Mononuclear cell (primary cell): Measurements from ENCODE around the gene SH2D3C. TPM values are rescaled to one million over a fixed set of nuclear protein-coding genes. Genes with fewer than 3 reads are reported as not detected.
"Not testable (repeated sequence)": the region's sequence is repeated elsewhere in the genome, so short reads cannot be mapped to it uniquely, and the experiment has no call there.

Experiments used
- H3K27me3 ChIP-seq: 2 replicates; pipeline ENCODE4 v1.6.0; 2011; ENCODE audit warnings: low read length, control low read depth; ENCODE audit not compliant: insufficient read depth
- H3K4me1 ChIP-seq: 2 replicates; pipeline ENCODE4 v1.5.1; 2011; ENCODE audit warnings: mild to moderate bottlenecking, low read length, control low read depth; ENCODE audit not compliant: insufficient read depth
- H3K4me3 ChIP-seq: 2 replicates; pipeline ENCODE4 v1.5.1; 2011; ENCODE audit warnings: mild to moderate bottlenecking, low read length, moderate library complexity
- H3K9me3 ChIP-seq: 2 replicates; pipeline ENCODE4 v1.5.1; 2011; ENCODE audit warnings: low read depth, mild to moderate bottlenecking, control low read depth, low read length
- total RNA-seq: library from RNA; depleted of rRNA; stranded (reverse); fragments of >200 nt; gene quantifications from one replicate; pipeline ENCODE4 v1.2.3, GENCODE V29; 2012

The SH2D3C gene
- total RNA-seq, 1 donor, result 12.6 TPM

- Histone ChIP-seq H3K27me3 (no peaks in the 10 kb centered on the region), H3K4me3 (no peak overlapping the region)
These were observed 10.5 kb downstream of the SH2D3C start for GRCh38 chr9:127767909-127768331.

GRCh38 chr9:127767410-127767809 is 11.1 kb downstream of the SH2D3C start:
- H3K27me3 ChIP-seq, result no peaks in the 10 kb centered on the region
- H3K4me1 ChIP-seq, result peaks cover 83% of the 10 kb centered on the region
- no peaks in the 10 kb centered on the region for H3K9me3 ChIP-seq
- H3K4me3 ChIP-seq, result no peak overlapping the region

More at GRCh38 chr9:127767909-127768331, 10.5 kb downstream of the SH2D3C start:
- peaks cover 82% of the 10 kb centered on the region for H3K4me1 ChIP-seq
- H3K9me3 ChIP-seq, result no peaks in the 10 kb centered on the region

- H3K27me3 ChIP-seq, result no peaks in the 10 kb centered on the region
- H3K9me3 ChIP-seq, result no peaks in the 10 kb centered on the region
- H3K4me1 ChIP-seq, result peaks cover 69% of the 10 kb centered on the region
- no peak overlapping the region for H3K4me3 ChIP-seq
These were observed 13.0 kb downstream of the SH2D3C start for GRCh38 chr9:127765418-127765817.

DNA sequence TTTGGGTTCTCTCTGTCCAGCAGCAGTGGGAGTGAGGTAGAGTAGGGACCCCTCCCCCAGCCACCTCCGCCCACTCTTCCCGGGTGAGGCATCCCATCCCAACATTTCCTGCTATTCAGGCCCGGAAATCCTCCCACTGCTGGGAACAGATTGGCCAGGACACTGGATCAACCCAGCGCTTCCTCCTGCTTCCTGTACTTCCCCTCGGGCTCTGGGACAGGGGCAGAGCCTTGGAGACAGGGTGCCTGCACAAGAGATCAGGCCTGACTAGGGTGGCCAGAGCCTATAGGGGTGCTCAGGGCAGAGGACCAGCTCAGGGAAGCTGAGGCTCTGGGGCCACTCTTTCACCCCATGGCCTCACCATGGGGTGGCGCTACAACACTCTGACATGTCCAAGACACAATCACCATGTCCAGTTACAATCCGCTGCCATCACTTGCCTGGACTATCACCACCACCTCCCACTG is 14.5 kb downstream of the SH2D3C start:
- H3K9me3 ChIP-seq, result no peaks in the 10 kb centered on the region
- H3K4me3 ChIP-seq, result no peak overlapping the region
- no peaks in the 10 kb centered on the region for H3K27me3 ChIP-seq
- peaks cover 54% of the 10 kb centered on the region for H3K4me1 ChIP-seq

DNA sequence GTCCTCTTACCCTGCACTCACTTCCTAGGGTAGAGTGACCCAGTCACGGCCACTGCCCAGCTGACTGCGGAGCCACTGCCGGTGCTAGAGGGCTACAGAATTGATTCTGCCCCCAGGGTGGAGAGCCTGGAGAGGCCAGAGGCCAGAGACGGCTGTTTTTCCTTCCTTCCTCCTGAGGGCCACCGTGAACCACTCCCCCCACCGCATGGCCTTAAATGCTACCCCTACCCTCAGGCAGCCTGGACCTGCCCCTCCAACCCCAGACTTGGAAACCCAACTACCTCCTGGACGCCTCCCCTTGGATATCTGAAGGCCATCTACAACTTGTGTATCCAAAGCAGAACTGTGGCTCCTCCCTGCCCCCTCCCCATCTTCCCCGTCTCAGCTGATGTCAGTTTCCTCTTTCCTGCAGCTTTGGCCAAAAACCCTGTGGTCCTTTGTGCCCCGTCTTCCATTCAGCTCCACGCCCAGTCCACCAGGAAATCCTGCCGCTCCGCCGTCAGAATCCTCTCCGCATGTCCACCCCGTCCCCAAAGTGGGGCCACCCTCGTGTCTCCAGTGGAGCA is 16.3 kb downstream of the SH2D3C start:
- H3K4me1 ChIP-seq, result peaks cover 38% of the 10 kb centered on the region
- no peak overlapping the region for H3K4me3 ChIP-seq
- H3K9me3 ChIP-seq, result no peaks in the 10 kb centered on the region
- no peaks in the 10 kb centered on the region for H3K27me3 ChIP-seq

DNA sequence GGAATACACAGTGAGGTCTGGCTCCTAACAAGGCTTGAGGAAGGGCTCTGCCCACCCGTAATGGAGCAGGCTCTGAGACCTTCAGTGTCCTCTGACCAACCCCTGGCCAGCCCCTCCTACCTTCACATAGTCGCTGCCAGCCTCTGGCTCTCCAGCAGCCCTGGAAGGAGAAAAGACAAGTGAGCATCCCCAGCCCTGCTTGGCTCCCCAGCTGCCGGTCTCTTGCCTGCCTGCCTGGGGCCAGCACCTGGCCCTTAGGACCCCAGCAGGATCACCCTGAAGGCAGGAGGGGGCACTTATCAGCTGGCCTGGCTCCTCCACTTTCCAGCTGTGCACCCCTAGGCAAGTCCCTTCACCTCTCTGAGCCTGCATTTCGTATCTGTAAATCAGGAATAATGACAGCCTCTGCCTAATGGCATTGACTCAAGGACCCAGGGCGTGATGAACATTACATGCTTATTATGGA is 16.9 kb downstream of the SH2D3C start:
- H3K27me3 ChIP-seq, result no peaks in the 10 kb centered on the region
- H3K4me3 ChIP-seq, result no peak overlapping the region
- peaks cover 31% of the 10 kb centered on the region for H3K4me1 ChIP-seq
- H3K9me3 ChIP-seq, result no peaks in the 10 kb centered on the region

DNA sequence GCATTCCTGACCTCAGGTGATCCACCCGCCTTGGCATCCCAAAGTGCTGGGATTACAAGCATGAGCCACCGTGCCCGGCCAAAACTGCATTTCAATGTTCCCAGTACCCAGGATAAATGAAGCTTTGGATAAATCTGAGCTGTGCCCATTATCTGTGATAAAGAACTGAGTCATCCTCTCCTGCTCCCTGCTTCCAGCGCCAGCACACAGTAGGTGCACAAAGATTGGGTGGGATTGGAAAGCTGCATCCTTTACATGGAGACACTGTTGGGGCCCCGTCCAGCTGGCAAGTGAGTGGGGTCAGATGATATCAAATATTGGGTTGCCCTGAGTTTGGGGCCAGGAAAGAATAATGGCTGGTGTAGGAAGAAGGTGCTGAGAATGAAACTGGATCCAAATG is 17.4 kb downstream of the SH2D3C start:
- H3K4me1 ChIP-seq, result peaks cover 26% of the 10 kb centered on the region
- H3K27me3 ChIP-seq, result no peaks in the 10 kb centered on the region
- H3K4me3 ChIP-seq, result no peak overlapping the region
- H3K9me3 ChIP-seq, result no peaks in the 10 kb centered on the region

- Histone ChIP-seq H3K27me3 (no peaks in the 10 kb centered on the region), H3K4me3 (no peak overlapping the region), H3K4me1 (peaks cover 18% of the 10 kb centered on the region), H3K9me3 (no peaks in the 10 kb centered on the region)
These were observed 19.6 kb downstream of the SH2D3C start for GRCh38 chr9:127758843-127759242.

DNA sequence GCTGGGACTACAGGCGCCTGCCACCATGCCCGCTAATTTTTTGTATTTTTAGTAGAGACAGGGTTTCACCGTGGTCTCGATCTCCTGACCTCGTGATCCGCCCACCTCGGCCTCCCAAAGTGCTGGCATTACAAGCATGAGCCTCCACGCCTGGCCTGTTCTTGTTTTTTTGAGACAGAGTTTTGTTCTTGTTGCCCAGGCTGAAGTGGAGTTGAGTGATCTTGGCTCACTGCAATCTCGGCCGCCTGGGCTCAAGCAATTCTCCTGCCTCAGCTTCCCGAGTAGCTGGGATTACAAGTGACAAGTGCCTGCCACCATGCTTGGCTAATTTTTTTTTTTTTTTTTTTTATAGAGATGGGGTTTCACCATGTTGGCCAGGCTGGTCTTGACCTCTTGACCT is 21.7 kb downstream of the SH2D3C start:
- H3K4me3 ChIP-seq, H3K9me3 ChIP-seq, H3K27me3 ChIP-seq, H3K4me1 ChIP-seq: not testable (repeated sequence)

DNA sequence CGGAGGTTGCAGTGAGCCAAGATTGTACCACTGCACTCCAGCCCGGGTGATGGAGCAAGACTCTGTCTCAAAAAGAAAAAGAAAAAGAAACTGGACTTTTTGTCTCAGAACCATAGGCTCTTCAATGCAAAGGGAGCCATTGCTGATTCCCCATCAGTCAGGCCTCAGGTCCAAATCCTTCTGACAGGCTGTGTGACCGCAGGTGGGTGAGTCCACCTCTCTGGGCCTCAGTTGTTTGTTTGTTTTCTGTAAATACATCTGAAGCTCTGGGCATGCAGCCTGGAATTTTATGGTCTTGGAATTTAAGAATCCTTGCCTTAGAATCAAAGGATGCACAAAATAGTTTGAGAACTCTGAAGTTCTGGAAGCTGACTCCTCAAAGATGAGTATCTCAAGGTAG is 22.2 kb downstream of the SH2D3C start:
- Histone ChIP-seq H3K4me1 (no peaks in the 10 kb centered on the region), H3K9me3 (no peaks in the 10 kb centered on the region), H3K27me3 (no peaks in the 10 kb centered on the region), H3K4me3 (no peak overlapping the region)

DNA sequence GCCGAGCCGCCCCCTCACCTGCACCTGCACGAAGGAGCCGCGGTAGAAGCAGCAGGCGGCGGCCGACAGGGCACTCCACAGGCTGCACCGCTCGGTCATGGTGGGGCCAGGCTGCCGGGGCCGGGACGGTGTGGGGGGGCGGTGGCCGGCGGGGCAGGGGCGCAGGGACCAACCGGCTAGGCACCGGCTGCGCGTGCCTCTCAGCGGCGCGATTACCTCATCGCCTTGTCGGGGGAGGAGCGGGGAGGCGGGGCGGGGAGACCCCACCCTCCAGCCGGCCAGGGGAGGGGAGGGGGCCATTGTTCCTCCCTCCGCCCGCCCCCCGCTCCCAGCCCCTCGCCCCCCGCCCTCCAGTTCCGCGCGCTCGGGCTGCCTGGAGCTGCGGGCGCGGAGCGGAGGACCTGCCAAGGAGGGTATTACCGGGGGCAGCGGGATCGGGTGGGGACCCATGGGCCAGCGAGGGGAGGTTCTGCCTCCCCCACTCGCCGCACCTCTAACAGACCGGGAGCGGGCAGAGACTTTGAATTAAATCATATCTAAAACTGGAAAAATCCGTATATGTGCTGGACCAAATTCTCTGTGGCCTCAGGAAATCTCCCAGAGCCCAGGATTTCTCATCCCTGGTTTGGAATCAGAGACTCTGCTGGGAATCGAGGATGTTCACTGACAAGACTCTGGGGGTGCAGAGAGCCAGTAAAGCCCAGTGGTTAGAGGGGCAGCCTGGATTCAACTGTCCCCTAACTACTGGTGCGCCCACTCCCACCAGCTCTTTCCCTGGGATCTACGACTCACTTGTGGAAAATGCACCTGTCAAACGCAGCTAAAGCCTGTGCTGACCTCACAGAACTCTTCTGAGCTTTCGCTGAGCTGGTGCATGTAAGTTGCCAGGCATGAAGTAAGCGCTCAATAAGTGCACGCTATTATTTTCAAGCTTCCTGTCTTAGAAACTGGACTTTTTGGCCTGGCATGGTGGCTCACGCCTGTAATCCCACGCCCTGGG is 23.1 kb downstream of the SH2D3C start:
- Histone ChIP-seq H3K4me3 (no peak overlapping the region), H3K9me3 (no peaks in the 10 kb centered on the region), H3K4me1 (no peaks in the 10 kb centered on the region), H3K27me3 (no peaks in the 10 kb centered on the region)

DNA sequence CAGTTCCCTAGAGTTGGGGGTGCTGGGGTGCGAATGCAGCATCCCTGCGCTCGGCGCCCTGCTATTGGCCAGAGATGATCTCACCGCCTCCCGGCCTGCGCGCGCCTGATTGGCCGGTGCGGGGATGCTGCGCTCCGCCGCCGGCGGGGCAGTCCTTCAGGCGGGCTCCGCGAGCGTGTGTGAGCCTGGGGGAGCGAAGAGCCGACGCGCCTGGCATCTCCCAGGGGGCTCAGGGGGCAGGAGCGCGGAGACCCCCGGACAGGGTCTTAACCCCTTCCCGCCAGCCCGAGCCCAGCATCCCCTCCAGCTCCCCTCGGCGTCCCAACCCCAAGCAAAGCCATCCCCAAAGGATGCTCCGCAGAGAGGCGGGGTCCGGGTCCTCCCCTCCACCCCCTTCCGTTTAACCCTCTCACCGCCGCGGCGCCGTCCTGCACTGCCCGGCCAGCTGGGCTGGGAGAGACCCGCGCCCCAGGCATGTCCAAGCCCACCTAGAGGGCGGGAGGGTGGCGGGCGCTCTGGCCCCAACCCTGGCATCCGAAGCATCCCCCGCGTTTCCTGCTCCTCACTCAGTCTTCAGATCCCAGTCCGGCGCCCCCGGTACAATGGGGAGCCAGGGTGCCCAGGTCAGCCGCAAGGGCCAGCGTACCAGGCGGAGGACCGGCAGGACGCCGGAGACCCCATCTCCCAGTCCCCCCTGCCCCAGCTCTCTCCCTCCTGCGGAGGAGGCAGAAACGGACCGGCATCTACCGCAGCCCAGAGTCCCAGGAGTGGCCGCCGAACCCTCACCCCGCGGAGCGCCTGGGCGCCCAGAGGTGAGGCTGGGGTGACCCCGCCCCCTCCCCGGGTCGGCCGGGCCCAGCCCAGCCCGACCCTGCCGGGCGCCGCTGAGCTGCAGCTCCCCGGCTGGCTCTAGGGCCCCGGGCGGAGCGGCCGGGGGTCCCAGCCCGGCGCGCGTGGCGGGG is 24.1 kb downstream of the SH2D3C start:
- Histone ChIP-seq H3K4me3 (no peak overlapping the region), H3K9me3 (no peaks in the 10 kb centered on the region), H3K4me1 (no peaks in the 10 kb centered on the region), H3K27me3 (no peaks in the 10 kb centered on the region)

DNA sequence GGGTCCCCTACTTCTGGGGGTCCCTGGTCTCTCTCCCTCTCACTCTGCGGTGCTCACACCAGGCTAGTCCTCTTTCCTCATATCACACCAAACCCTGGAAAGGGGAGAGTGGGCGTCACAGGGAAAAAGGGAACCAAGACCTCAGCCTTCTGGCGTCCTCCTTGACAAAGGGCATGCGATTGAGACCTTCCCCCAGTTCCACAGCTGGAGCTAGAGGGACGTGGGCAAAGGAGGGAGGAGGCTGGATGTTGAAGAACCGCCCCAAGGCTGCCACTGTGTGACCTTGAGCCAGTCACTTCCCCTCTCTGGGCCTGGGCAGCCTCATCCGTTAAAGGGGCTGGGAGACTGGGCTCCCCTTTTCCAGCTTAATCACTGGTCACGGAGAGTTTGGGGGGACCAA is 24.8 kb downstream of the SH2D3C start:
- Histone ChIP-seq H3K4me3 (no peak overlapping the region), H3K9me3 (no peaks in the 10 kb centered on the region), H3K27me3 (no peaks in the 10 kb centered on the region), H3K4me1 (no peaks in the 10 kb centered on the region)

DNA sequence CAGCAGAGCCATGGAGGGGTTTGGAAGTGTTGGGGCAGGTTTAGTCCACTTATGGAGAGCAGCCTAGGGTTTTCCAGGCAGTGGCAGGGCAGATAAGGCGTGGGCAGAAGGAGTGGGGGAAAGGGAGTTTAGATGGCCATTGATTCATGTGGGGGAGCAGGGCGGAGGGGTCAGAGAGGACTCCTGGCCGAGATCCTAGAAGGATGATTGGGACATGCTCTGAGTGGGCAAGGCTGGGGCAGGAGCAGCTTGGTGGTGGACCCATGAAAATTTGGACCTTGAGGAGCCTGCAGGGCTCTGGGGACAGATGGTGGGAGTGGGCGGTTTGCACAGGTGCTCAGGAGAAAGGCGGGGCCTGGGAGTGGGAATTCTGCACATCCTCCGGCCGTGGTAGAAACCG is 25.3 kb downstream of the SH2D3C start:
- H3K4me3 ChIP-seq, result no peak overlapping the region
- no peaks in the 10 kb centered on the region for H3K27me3 ChIP-seq
- no peaks in the 10 kb centered on the region for H3K4me1 ChIP-seq
- no peaks in the 10 kb centered on the region for H3K9me3 ChIP-seq
